Esophagus muscularis mucosa (tissue), 4 donors: ENCODE data around the gene SNRNP35. TPM values are rescaled to one million over a fixed set of nuclear protein-coding genes. Genes with fewer than 3 reads are reported as not detected.
A peak's percentile ranks its signal among the peaks of the same experiment; 100 is the strongest.
"Not testable (repeated sequence)": the region's sequence is repeated elsewhere in the genome, so short reads cannot be mapped to it uniquely, and the experiment has no call there.

Experiments
- DNase-seq: peaks from one replicate; pipeline ENCODE4 v3.0.0-alpha.2; 2017; ENCODE audit errors: extremely low spot score
- H3K27ac ChIP-seq, 4 donors: fragments of 200-600 bp; sonication (generic); replicated peaks in 1 of 4; 1 replicate in 3 of 4; 2 replicates in 1 of 4; pipeline ENCODE4 v1.5.1; 2016 to 2019; ENCODE audit warnings: mild to moderate bottlenecking in 1 of 4
- H3K27me3 ChIP-seq, 4 donors: fragments of 200-600 bp; sonication (generic); one replicate each; pipeline versions ENCODE4 v1.5.1 to v1.6.0; 2016 to 2019
- H3K36me3 ChIP-seq, 4 donors: fragments of 200-600 bp; sonication (generic); one replicate each; pipeline ENCODE4 v1.5.1; 2016 to 2019
- H3K4me1 ChIP-seq, 4 donors: fragments of 200-600 bp; sonication (generic); one replicate each; pipeline ENCODE4 v1.5.1; 2016 to 2019
- H3K4me3 ChIP-seq, 4 donors: fragments of 200-600 bp; sonication (generic); 1 replicate in 2 of 4; 2 replicates in 2 of 4; pipeline ENCODE4 v1.5.1; 2016 to 2019; ENCODE audit warnings: mild to moderate bottlenecking in 4 of 4, moderate library complexity in 1 of 4
- H3K9me3 ChIP-seq, 4 donors: fragments of 200-600 bp; sonication (generic); 1 replicate in 3 of 4; 2 replicates in 1 of 4; pipeline ENCODE4 v1.5.1; 2016 to 2019
- EP300 ChIP-seq: sonication (generic); formaldehyde crosslinking; IDR thresholded peaks from one replicate; pipeline ENCODE4 v1.6.1; 2017; ENCODE audit warnings: antibody characterized with exemption
- POLR2A ChIP-seq: fragments of 450-650 bp; IDR thresholded peaks from one replicate; pipeline ENCODE4 v1.6.1; 2017; ENCODE audit warnings: antibody characterized with exemption, moderate library complexity, mild to moderate bottlenecking, low read depth
- POLR2AphosphoS5 ChIP-seq, 2 donors: sonication (generic); formaldehyde crosslinking; IDR thresholded peaks; one replicate each; pipeline ENCODE4 v1.6.1; 2017; ENCODE audit warnings: antibody characterized with exemption in 2 of 2
- WGBS: methylation state at CpG from one replicate; pipeline ENCODE4 v1.1.5; 2018; 5-methylcytosine and 5-hydroxymethylcytosine counted together
- intact Hi-C: fragments of 100-400 bp; cut with DNase I; formaldehyde crosslinking; loops from one replicate; pipeline ENCODE4 v1.15.1; 2023
- total RNA-seq, 4 donors: library from RNA; depleted of rRNA; stranded (reverse); fragments of >200 nt; gene quantifications; one replicate each; pipeline versions ENCODE4 v1.1.0 to v1.2.1, GENCODE V29; 2016
- TF ChIP-seq, protein P1 (sequence below), 3 experiments: fragments of 200-600 bp in 2 of 3; fragments of 450-650 bp in 1 of 3; sonication (generic) in 2 of 3; IDR thresholded peaks; one replicate each; pipeline ENCODE4 v1.5.1; 2017 to 2019; ENCODE audit warnings: antibody characterized with exemption in 3 of 3, mild to moderate bottlenecking in 2 of 3, moderate library complexity in 1 of 3

Gene SNRNP35, protein sequence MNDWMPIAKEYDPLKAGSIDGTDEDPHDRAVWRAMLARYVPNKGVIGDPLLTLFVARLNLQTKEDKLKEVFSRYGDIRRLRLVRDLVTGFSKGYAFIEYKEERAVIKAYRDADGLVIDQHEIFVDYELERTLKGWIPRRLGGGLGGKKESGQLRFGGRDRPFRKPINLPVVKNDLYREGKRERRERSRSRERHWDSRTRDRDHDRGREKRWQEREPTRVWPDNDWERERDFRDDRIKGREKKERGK
- total RNA-seq, result 10 to 100 TPM; 11.6 to 27.4 (median 17.0) TPM

- peak; percentile 95 for DNase-seq
- intact Hi-C loops, result loop anchor here (5.0 kb wide), 2 partner anchors 66 to 124 kb away; partner anchors contain the start of gene TMED2
- Histone ChIP-seq H3K27ac (peak within 1 kb of the TSS; percentile 98 to 100 (median 100)), H3K9me3 (no peaks in the 10 kb centered on the region), H3K36me3 (peaks cover 0 to 9% (median 4%) of the 10 kb centered on the region in 4 donors), H3K4me3 (peak within 1 kb of the TSS; percentile 91 to 98 (median 96)), H3K4me1 (peaks cover 16 to 24% (median 20%) of the 10 kb centered on the region in 4 donors), H3K27me3 (no peaks in the 10 kb centered on the region)
- TF ChIP-seq POLR2AphosphoS5 (IDR thresholded peaks at IDR 0.05), result peak; percentile 38 to 72
- TF ChIP-seq, protein P1, sequence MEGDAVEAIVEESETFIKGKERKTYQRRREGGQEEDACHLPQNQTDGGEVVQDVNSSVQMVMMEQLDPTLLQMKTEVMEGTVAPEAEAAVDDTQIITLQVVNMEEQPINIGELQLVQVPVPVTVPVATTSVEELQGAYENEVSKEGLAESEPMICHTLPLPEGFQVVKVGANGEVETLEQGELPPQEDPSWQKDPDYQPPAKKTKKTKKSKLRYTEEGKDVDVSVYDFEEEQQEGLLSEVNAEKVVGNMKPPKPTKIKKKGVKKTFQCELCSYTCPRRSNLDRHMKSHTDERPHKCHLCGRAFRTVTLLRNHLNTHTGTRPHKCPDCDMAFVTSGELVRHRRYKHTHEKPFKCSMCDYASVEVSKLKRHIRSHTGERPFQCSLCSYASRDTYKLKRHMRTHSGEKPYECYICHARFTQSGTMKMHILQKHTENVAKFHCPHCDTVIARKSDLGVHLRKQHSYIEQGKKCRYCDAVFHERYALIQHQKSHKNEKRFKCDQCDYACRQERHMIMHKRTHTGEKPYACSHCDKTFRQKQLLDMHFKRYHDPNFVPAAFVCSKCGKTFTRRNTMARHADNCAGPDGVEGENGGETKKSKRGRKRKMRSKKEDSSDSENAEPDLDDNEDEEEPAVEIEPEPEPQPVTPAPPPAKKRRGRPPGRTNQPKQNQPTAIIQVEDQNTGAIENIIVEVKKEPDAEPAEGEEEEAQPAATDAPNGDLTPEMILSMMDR (IDR thresholded peaks at IDR 0.05), result no peak
- under 1% methylated on average over 48 of the region's 48 CpGs for WGBS
Measured at GRCh38 chr12:123457980-123458779, at the start of gene SNRNP35. TSS of gene SNRNP35 (plus strand) at chr12:123458139. CDS start at chr12:123465541, 7,402 bp downstream.

GRCh38 chr12:123408619-123409018 lies 49.3 kb upstream of the SNRNP35 start:
- Histone ChIP-seq H3K4me1 (peaks cover 3 to 12% (median 4%) of the 10 kb centered on the region in 4 donors), H3K36me3 (peaks cover 46 to 82% (median 65%) of the 10 kb centered on the region in 4 donors)
- WGBS, result 86% methylated on average over 1 of the region's 7 CpGs
- H3K4me3 ChIP-seq, H3K27ac ChIP-seq, DNase-seq, intact Hi-C loops, H3K9me3 ChIP-seq, H3K27me3 ChIP-seq: not testable (repeated sequence)

- DNase-seq, H3K4me3 ChIP-seq, H3K9me3 ChIP-seq, intact Hi-C loops, H3K27me3 ChIP-seq, H3K27ac ChIP-seq, H3K4me1 ChIP-seq: not testable (repeated sequence)
- H3K36me3 ChIP-seq, result peaks cover 40 to 80% (median 61%) of the 10 kb centered on the region in 4 donors
- 85% methylated on average over 11 of the region's 11 CpGs for WGBS
Measured at GRCh38 chr12:123409284-123410040, 48.5 kb upstream of the SNRNP35 start.

DNA sequence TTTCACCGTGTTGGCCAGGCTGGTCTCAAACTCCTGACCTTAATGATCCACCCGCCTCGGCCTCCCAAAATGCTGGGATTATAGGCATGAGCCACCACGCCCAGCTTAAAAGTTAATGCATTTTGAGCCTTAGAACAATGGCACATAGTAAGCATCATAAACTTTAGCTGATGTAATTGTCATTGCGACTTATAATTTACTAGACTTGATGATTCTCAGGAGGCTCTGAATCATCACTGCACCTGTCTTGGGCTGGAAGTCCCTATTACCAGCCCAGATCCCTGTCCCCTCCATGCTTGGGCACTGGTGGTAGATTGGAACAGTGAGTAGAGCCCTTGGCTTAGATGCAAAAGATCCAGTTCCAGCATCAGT lies 47.9 kb upstream of the SNRNP35 start:
- no peaks in the 10 kb centered on the region for H3K9me3 ChIP-seq
- intact Hi-C loops, result no loop called here
- H3K4me3 ChIP-seq, result no peak overlapping the region
- no peak overlapping the region for H3K27ac ChIP-seq
- whole genome bisulfite sequencing, result 90% methylated on average over 2 of the region's 5 CpGs
- no peaks in the 10 kb centered on the region for H3K27me3 ChIP-seq
- TF ChIP-seq POLR2A (no peak), POLR2AphosphoS5 (IDR thresholded peaks at IDR 0.05) (no peak), EP300 (no peak)
- TF ChIP-seq, protein P1 (IDR thresholded peaks at IDR 0.05), result no peak
- no peak for DNase-seq
- H3K4me1 ChIP-seq, result peaks cover 0 to 6% (median 2%) of the 10 kb centered on the region in 4 donors
- H3K36me3 ChIP-seq, result peaks cover 34 to 80% (median 57%) of the 10 kb centered on the region in 4 donors

DNA sequence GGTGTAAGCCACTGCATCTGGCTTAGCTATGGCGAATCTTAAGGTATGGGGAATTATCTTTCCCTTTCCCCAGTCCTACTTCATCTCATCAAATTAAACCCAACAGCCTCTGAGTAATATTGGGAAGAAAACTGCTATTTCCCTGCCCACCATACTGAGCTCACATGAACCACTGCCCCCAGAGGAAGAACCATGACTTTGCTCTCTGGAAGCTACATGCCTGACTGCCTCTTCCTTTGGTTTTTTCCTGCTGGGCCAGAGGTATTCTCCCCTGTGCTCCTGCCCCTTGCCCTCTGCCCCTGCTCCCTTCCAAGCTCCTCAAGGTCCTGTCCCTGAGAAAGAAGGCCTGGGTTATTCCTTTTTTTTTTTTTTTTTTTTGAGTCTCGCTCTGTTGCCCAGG lies 36.6 kb upstream of the SNRNP35 start:
- H3K36me3 ChIP-seq, result peaks cover 6 to 64% (median 38%) of the 10 kb centered on the region in 4 donors

More for the DNA sequence above, 36.6 kb upstream of the SNRNP35 start:
- Histone ChIP-seq H3K4me1 (no peaks in the 10 kb centered on the region), H3K27ac (no peak overlapping the region), H3K4me3 (no peak overlapping the region), H3K27me3 (no peaks in the 10 kb centered on the region), H3K9me3 (no peaks in the 10 kb centered on the region)
- intact Hi-C loops, result no loop called here
- DNase-seq, result no peak
- TF ChIP-seq, protein P1 (IDR thresholded peaks at IDR 0.05), result no peak
- no peak for TF ChIP-seq POLR2A
- no peak for TF ChIP-seq EP300
- no peak for TF ChIP-seq POLR2AphosphoS5 (IDR thresholded peaks at IDR 0.05)
- WGBS, result 91% methylated on average over 2 of the region's 2 CpGs
